Measurements from ENCODE around the gene RGL3. TPM values are rescaled to one million over a fixed set of nuclear protein-coding genes. Genes with fewer than 3 reads are reported as not detected.
"Not testable (repeated sequence)": the region's sequence is repeated elsewhere in the genome, so short reads cannot be mapped to it uniquely, and the experiment has no call there.

Gene RGL3
- total RNA-seq, 2 experiments from 2014 or later: not detected

- no peak for DNase-seq
- Mint-ChIP-seq H3K4me1 (no peaks in the 10 kb centered on the region), H3K9me3 (ENCODE audit: low read depth) (no peaks in the 10 kb centered on the region), H3K27ac (no peak overlapping the region), H3K4me3 (no peak overlapping the region), H3K36me3 (ENCODE audit: low read depth) (peaks cover 18% of the 10 kb centered on the region), H3K27me3 (no peaks in the 10 kb centered on the region)
- ATAC-seq: no peak
- POLR2A ChIA-PET: no interaction called here
- intact Hi-C loops (cut with DNase I, micrococcal nuclease): no loop called here
- CTCF ChIA-PET: interaction anchor here (0.5 to 1.8 kb wide), 5 partner anchors 35 to 154 kb away, joined by 3 to 4 read pairs (median 3); no protein-coding TSS in a partner anchor
Observed at GRCh38 chr19:11447347-11448262, 28.5 kb upstream of the RGL3 start.

GRCh38 chr19:11446652-11447301 lies 27.7 kb upstream of the RGL3 start:
- intact Hi-C loops (cut with DNase I, micrococcal nuclease): no loop called here
- no peaks in the 10 kb centered on the region for H3K4me1 Mint-ChIP-seq
- POLR2A ChIA-PET: no interaction called here
- no peaks in the 10 kb centered on the region for H3K9me3 Mint-ChIP-seq (ENCODE audit: low read depth)
- CTCF ChIA-PET: interaction anchor here (0.5 kb wide), 1 partner anchor 89 kb away, joined by 3 read pairs; no protein-coding TSS in a partner anchor
- DNase-seq: peak; percentile 66
- H3K27ac Mint-ChIP-seq: no peak overlapping the region
- no peaks in the 10 kb centered on the region for H3K27me3 Mint-ChIP-seq
- H3K36me3 Mint-ChIP-seq (ENCODE audit: low read depth): peaks cover 22% of the 10 kb centered on the region
- peak; percentile 57 for ATAC-seq
- no peak overlapping the region for H3K4me3 Mint-ChIP-seq

GRCh38 chr19:11446271-11446651 lies 27.1 kb upstream of the RGL3 start:
- H3K4me3 Mint-ChIP-seq: no peak overlapping the region
- intact Hi-C loops (cut with DNase I, micrococcal nuclease): no loop called here
- peaks cover 25% of the 10 kb centered on the region for H3K36me3 Mint-ChIP-seq (ENCODE audit: low read depth)
- no peaks in the 10 kb centered on the region for H3K9me3 Mint-ChIP-seq (ENCODE audit: low read depth)
- CTCF ChIA-PET: no interaction called here
- ATAC-seq (no peak), DNase-seq (no peak)
- H3K4me1 Mint-ChIP-seq: no peaks in the 10 kb centered on the region
- H3K27ac Mint-ChIP-seq: no peak overlapping the region
- POLR2A ChIA-PET: no interaction called here
- H3K27me3 Mint-ChIP-seq: no peaks in the 10 kb centered on the region

- no peak for ATAC-seq
- CTCF ChIA-PET: no interaction called here
- Mint-ChIP-seq H3K4me1 (peaks cover 2% of the 10 kb centered on the region), H3K9me3 (ENCODE audit: low read depth) (no peaks in the 10 kb centered on the region), H3K4me3 (no peak overlapping the region), H3K27ac (no peak overlapping the region), H3K36me3 (ENCODE audit: low read depth) (peaks cover 30% of the 10 kb centered on the region), H3K27me3 (no peaks in the 10 kb centered on the region)
- POLR2A ChIA-PET: interaction anchor here (0.6 kb wide), 1 partner anchor 15 kb away, joined by 4 read pairs; no protein-coding TSS in a partner anchor
- intact Hi-C loops (cut with DNase I, micrococcal nuclease): no loop called here
- DNase-seq: no peak
Observed at GRCh38 chr19:11445141-11445540, 26.0 kb upstream of the RGL3 start.

- Mint-ChIP-seq H3K4me3 (no peak overlapping the region), H3K36me3 (ENCODE audit: low read depth) (peaks cover 26% of the 10 kb centered on the region), H3K27ac (no peak overlapping the region), H3K27me3 (no peaks in the 10 kb centered on the region), H3K4me1 (peaks cover 2% of the 10 kb centered on the region), H3K9me3 (ENCODE audit: low read depth) (no peaks in the 10 kb centered on the region)
- ChIA-PET POLR2A (interaction anchor here (0.8 kb wide), 1 partner anchor 9 kb away, joined by 8 read pairs; the partner anchor contains the start of genes ODAD3 and PRKCSH), CTCF (interaction anchor here (0.6 kb wide), 1 partner anchor 53 kb away, joined by 4 read pairs; no protein-coding TSS in a partner anchor)
- intact Hi-C loops (cut with DNase I, micrococcal nuclease): no loop called here
- DNase-seq (no peak), ATAC-seq (no peak)
Observed at GRCh38 chr19:11444059-11444458, 24.9 kb upstream of the RGL3 start.

GRCh38 chr19:11437955-11438354 lies 18.8 kb upstream of the RGL3 start:
- Mint-ChIP-seq H3K27me3 (no peaks in the 10 kb centered on the region), H3K36me3 (ENCODE audit: low read depth) (peaks cover 35% of the 10 kb centered on the region), H3K4me3 (peak overlapping the region; percentile 43), H3K4me1 (peaks cover 16% of the 10 kb centered on the region), H3K27ac (peak overlapping the region; percentile 5), H3K9me3 (ENCODE audit: low read depth) (no peaks in the 10 kb centered on the region)
- ChIA-PET CTCF (interaction anchor here (0.6 to 0.8 kb wide), 2 partner anchors 94 to 311 kb away, joined by 3 read pairs; no protein-coding TSS in a partner anchor), POLR2A (no interaction called here)
- DNase-seq (no peak), ATAC-seq (no peak)
- intact Hi-C loops (cut with DNase I, micrococcal nuclease): loop anchor here in 1 of 2 experiments (5.0 kb wide), 1 partner anchor 299 kb away; the partner anchor contains the start of gene ZNF823

GRCh38 chr19:11435833-11436313 lies 16.8 kb upstream of the RGL3 start:
- peaks cover 24% of the 10 kb centered on the region for H3K36me3 Mint-ChIP-seq (ENCODE audit: low read depth)
- H3K4me3 Mint-ChIP-seq: peak overlapping the region; percentile 98
- ChIA-PET CTCF (interaction anchor here (0.5 to 3.3 kb wide), 18 partner anchors 12 to 500 kb away, joined by 3 to 27 read pairs (median 4); partner anchors contain the start of genes ECSIT, SMARCA4 and SWSAP1), POLR2A (interaction anchor here (0.9 to 1.4 kb wide), 3 partner anchors 8 to 59 kb away, joined by 4 to 8 read pairs (median 4); no protein-coding TSS in a partner anchor)
- H3K4me1 Mint-ChIP-seq: peaks cover 14% of the 10 kb centered on the region
- DNase-seq (peak; percentile 50), ATAC-seq (no peak)
- no peaks in the 10 kb centered on the region for H3K9me3 Mint-ChIP-seq (ENCODE audit: low read depth)
- H3K27ac Mint-ChIP-seq: peak overlapping the region; percentile 99
- intact Hi-C loops (cut with DNase I, micrococcal nuclease): loop anchor here (1.0 to 5.0 kb wide), 16 partner anchors 46 to 565 kb away; partner anchors contain the start of genes CCDC159 (in 2 of the 2), SWSAP1 (in 2 of the 2), TMEM205 (in 2 of the 2) and CARM1 (in 1 of the 2)
- H3K27me3 Mint-ChIP-seq: no peaks in the 10 kb centered on the region

GRCh38 chr19:11435057-11435832 lies 16.1 kb upstream of the RGL3 start, which contains the start of the genes ODAD3 and PRKCSH:
TSS of gene ODAD3 (minus strand) at chr19:11435121. CDS start at chr19:11435016, 105 bp downstream.
TSS of gene PRKCSH (plus strand) at chr19:11435635. CDS start at chr19:11436118, 483 bp downstream.
- ATAC-seq (peak; percentile 96), DNase-seq (peak; percentile 99)
- peaks cover 14% of the 10 kb centered on the region for H3K4me1 Mint-ChIP-seq
- H3K4me3 Mint-ChIP-seq: peak within 1 kb of the TSS; percentile 98
- H3K36me3 Mint-ChIP-seq (ENCODE audit: low read depth): peaks cover 22% of the 10 kb centered on the region
- POLR2A ChIA-PET: interaction anchor here (0.6 to 1.4 kb wide), 7 partner anchors 8 to 257 kb away, joined by 3 to 8 read pairs (median 4); no protein-coding TSS in a partner anchor
- no peaks in the 10 kb centered on the region for H3K9me3 Mint-ChIP-seq (ENCODE audit: low read depth)
- intact Hi-C loops (cut with DNase I, micrococcal nuclease): loop anchor here (1.0 to 5.0 kb wide), 16 partner anchors 47 to 564 kb away; partner anchors contain the start of genes CCDC159 (in 2 of the 2), SWSAP1 (in 2 of the 2), TMEM205 (in 2 of the 2) and CARM1 (in 1 of the 2)
- peak within 1 kb of the TSS; percentile 99 for H3K27ac Mint-ChIP-seq
- H3K27me3 Mint-ChIP-seq: no peaks in the 10 kb centered on the region
- CTCF ChIA-PET: interaction anchor here (0.6 to 3.3 kb wide), 20 partner anchors 12 to 499 kb away, joined by 3 to 27 read pairs (median 3); partner anchors contain the start of genes ECSIT and SWSAP1

GRCh38 chr19:11434703-11435056 lies 15.6 kb upstream of the RGL3 start:
- CTCF ChIA-PET: interaction anchor here (0.6 to 3.3 kb wide), 13 partner anchors 13 to 191 kb away, joined by 3 to 27 read pairs (median 4); partner anchors contain the start of genes ECSIT and SWSAP1
- H3K9me3 Mint-ChIP-seq (ENCODE audit: low read depth): no peaks in the 10 kb centered on the region
- intact Hi-C loops (cut with DNase I, micrococcal nuclease): loop anchor here (1.0 to 5.0 kb wide), 16 partner anchors 48 to 563 kb away; partner anchors contain the start of genes CCDC159 (in 2 of the 2), SWSAP1 (in 2 of the 2), TMEM205 (in 2 of the 2) and CARM1 (in 1 of the 2)
- peak overlapping the region; percentile 99 for H3K27ac Mint-ChIP-seq
- peaks cover 14% of the 10 kb centered on the region for H3K4me1 Mint-ChIP-seq
- DNase-seq: no peak
- no peaks in the 10 kb centered on the region for H3K27me3 Mint-ChIP-seq
- ATAC-seq: peak; percentile 5
- peaks cover 22% of the 10 kb centered on the region for H3K36me3 Mint-ChIP-seq (ENCODE audit: low read depth)
- H3K4me3 Mint-ChIP-seq: peak overlapping the region; percentile 98
- POLR2A ChIA-PET: interaction anchor here (0.6 to 1.4 kb wide), 7 partner anchors 9 to 257 kb away, joined by 3 to 8 read pairs (median 4); no protein-coding TSS in a partner anchor

- H3K27ac Mint-ChIP-seq; ATAC-seq; DNase-seq; H3K9me3 Mint-ChIP-seq (ENCODE audit: low read depth); H3K4me3 Mint-ChIP-seq; H3K27me3 Mint-ChIP-seq; POLR2A ChIA-PET; intact Hi-C loops (cut with DNase I, micrococcal nuclease): not testable (repeated sequence)
- peaks cover 22% of the 10 kb centered on the region for H3K36me3 Mint-ChIP-seq (ENCODE audit: low read depth)
- H3K4me1 Mint-ChIP-seq: peaks cover 14% of the 10 kb centered on the region
- CTCF ChIA-PET: interaction anchor here (3.3 kb wide), 1 partner anchor 12 kb away, joined by 27 read pairs; no protein-coding TSS in a partner anchor
Observed at GRCh38 chr19:11433526-11433925, 14.4 kb upstream of the RGL3 start.

All from activated CD4-positive, alpha-beta T cell treated with anti-CD3 and anti-CD28 coated beads for 36 hours (primary cell).